K562 (cell line): ENCODE data around the gene YBX3. TPM values are rescaled to one million over a fixed set of nuclear protein-coding genes. Genes with fewer than 3 reads are reported as not detected.

Experiments
- CEBPB ChIP-seq: fragments of 450-650 bp; IDR thresholded peaks from 2 replicates; pipeline ENCODE4 v1.6.1; 2016; ENCODE audit warnings: missing genetic modification characterization, missing compliant biosample characterization
- EP400 ChIP-seq: fragments of 450-650 bp; IDR thresholded peaks from 2 replicates; pipeline ENCODE4 v1.6.1; 2017; ENCODE audit warnings: antibody characterized with exemption, mild to moderate bottlenecking, moderate library complexity
- FOXJ2 ChIP-seq: fragments of 200-800 bp; sonication (Bioruptor generic); IDR thresholded peaks from 2 replicates; pipeline ENCODE4 v1.6.1; 2016; ENCODE audit warnings: missing genetic modification characterization, missing compliant biosample characterization
- FOXJ3 ChIP-seq: sonication (generic); formaldehyde crosslinking; IDR thresholded peaks from 2 replicates; pipeline ENCODE4 v1.4.0; 2020; ENCODE audit warnings: mild to moderate bottlenecking, missing genetic modification reagents
- GABPA ChIP-seq: fragments of 200-800 bp; sonication (Bioruptor generic); conservative IDR thresholded peaks from 2 replicates; pipeline ENCODE4 v1.6.1; 2016; ENCODE audit warnings: low read depth, missing genetic modification characterization, missing compliant biosample characterization
- KAT8 ChIP-seq: fragments of 450-650 bp; IDR thresholded peaks from 2 replicates; pipeline ENCODE4 v1.6.1; 2016; ENCODE audit warnings: low read depth, mild to moderate bottlenecking
- MXI1 ChIP-seq: IDR thresholded peaks from 2 replicates; pipeline ENCODE4 v1.6.1; 2011; ENCODE audit warnings: low read depth, mild to moderate bottlenecking, improper control_type of control experiment, low read length
- NFIC ChIP-seq: fragments of 450-650 bp; IDR thresholded peaks from 2 replicates; pipeline ENCODE4 v1.6.1; 2017; ENCODE audit warnings: mild to moderate bottlenecking, inconsistent platforms
- NFIX ChIP-seq: fragments of 250-450 bp; sonication (Bioruptor Pico); IDR thresholded peaks from 2 replicates; pipeline ENCODE4 v1.4.0; 2020; ENCODE audit warnings: low read depth, mild to moderate bottlenecking, moderate library complexity
- SIN3A ChIP-seq, 2 experiments: fragments of 150-350 bp in 1 of 2; IDR thresholded peaks; 2 replicates each; pipeline ENCODE4 v1.6.1; 2011 to 2016; ENCODE audit warnings: borderline replicate concordance in 2 of 2, low read depth in 2 of 2, low read length in 2 of 2, mild to moderate bottlenecking in 2 of 2, moderate library complexity in 2 of 2; ENCODE audit not compliant: control insufficient read depth in 1 of 2
- SMARCA4 ChIP-seq: fragments of 450-650 bp; IDR thresholded peaks from 2 replicates; pipeline ENCODE4 v1.6.1; 2016
- SPI1 ChIP-seq: IDR thresholded peaks from 2 replicates; pipeline ENCODE4 v1.6.1; 2011; ENCODE audit warnings: low read depth, low read length, control low read depth, borderline replicate concordance
- TAF9B ChIP-seq: fragments of 450-650 bp; IDR thresholded peaks from 2 replicates; pipeline ENCODE4 v1.6.1; 2018; ENCODE audit warnings: mild to moderate bottlenecking; ENCODE audit not compliant: partially characterized antibody
- YY1 ChIP-seq, 3 experiments: IDR thresholded peaks; 2 replicates each; pipeline ENCODE4 v1.6.1; 2011; ENCODE audit warnings: low read length in 2 of 3, mild to moderate bottlenecking in 2 of 3, moderate library complexity in 2 of 3, borderline replicate concordance in 1 of 3, control low read depth in 1 of 3, low read depth in 1 of 3; ENCODE audit not compliant: insufficient read depth in 3 of 3, insufficient replicate concordance in 2 of 3, control insufficient read depth in 1 of 3, insufficient read length in 1 of 3; ENCODE audit errors: extremely low read depth in 1 of 3
- ZNF3 ChIP-seq: fragments of 250-450 bp; sonication (Bioruptor Pico); IDR thresholded peaks from 2 replicates; pipeline ENCODE4 v1.5.0; 2021; ENCODE audit warnings: mild to moderate bottlenecking, moderate library complexity
- ZNF609 ChIP-seq: sonication (generic); formaldehyde crosslinking; IDR thresholded peaks from 2 replicates; pipeline ENCODE4 v1.8.1; 2023; ENCODE audit warnings: missing genetic modification reagents, mild to moderate bottlenecking, borderline replicate concordance
- polyA plus RNA-seq, 8 experiments: library from polyadenylated mRNA; depleted of rRNA in 4 of 8; stranded (reverse) in 5 of 8; unstranded in 3 of 8; fragments of >200 nt; fragmentation: Nextera tagmentation in 2 of 8; fragmentation: Illumina TruSeq in 1 of 8; extraction: Ambion mirVana in 2 of 8; extraction: Trizol in 1 of 8; gene quantifications; 2 replicates each; pipeline versions ENCODE4 v1.2.1 to v1.2.3, GENCODE V29; 2011 to 2014; ENCODE audit warnings: inconsistent platforms in 1 of 8, missing spikeins in 1 of 8
- total RNA-seq, 7 experiments: library from RNA; depleted of rRNA in 6 of 7; stranded (reverse); fragments of >200 nt in 6 of 7; fragmentation: Illumina TruSeq in 2 of 7; extraction: Trizol in 2 of 7; gene quantifications; 2 replicates each; pipeline versions ENCODE4 v1.2.1 to v1.2.3, GENCODE V29; 2011 to 2021; ENCODE audit warnings: low replicate concordance in 1 of 7
- TF ChIP-seq, protein P1 (sequence below): fragments of 250-450 bp; sonication (Bioruptor Pico); IDR thresholded peaks from 2 replicates; pipeline ENCODE4 v1.5.0; 2022; ENCODE audit warnings: mild to moderate bottlenecking
- TF ChIP-seq, protein P2 (sequence below): fragments of 450-650 bp; IDR thresholded peaks from 2 replicates; pipeline ENCODE4 v1.6.1; 2016; ENCODE audit warnings: missing biosample characterization, missing genetic modification characterization

YBX3 gene
- total and polyA plus RNA-seq, 9 of the 15 experiments (the other 6 are each of a cell fraction or from before 2014, with no cell fraction given), result 47.0 to 239 (median 81.5) TPM

- TF ChIP-seq, protein P1, sequence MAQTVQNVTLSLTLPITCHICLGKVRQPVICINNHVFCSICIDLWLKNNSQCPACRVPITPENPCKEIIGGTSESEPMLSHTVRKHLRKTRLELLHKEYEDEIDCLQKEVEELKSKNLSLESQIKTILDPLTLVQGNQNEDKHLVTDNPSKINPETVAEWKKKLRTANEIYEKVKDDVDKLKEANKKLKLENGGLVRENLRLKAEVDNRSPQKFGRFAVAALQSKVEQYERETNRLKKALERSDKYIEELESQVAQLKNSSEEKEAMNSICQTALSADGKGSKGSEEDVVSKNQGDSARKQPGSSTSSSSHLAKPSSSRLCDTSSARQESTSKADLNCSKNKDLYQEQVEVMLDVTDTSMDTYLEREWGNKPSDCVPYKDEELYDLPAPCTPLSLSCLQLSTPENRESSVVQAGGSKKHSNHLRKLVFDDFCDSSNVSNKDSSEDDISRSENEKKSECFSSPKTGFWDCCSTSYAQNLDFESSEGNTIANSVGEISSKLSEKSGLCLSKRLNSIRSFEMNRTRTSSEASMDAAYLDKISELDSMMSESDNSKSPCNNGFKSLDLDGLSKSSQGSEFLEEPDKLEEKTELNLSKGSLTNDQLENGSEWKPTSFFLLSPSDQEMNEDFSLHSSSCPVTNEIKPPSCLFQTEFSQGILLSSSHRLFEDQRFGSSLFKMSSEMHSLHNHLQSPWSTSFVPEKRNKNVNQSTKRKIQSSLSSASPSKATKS (CRISPR knock-in tag), result no peak
- TF ChIP-seq GABPA (tag), result peak; percentile 40; the same call in 1 of the 2 replicates
- peak; percentile 99 for TF ChIP-seq NFIC
- peak; percentile 74; the same call in 1 of the 2 replicates for TF ChIP-seq FOXJ2 (tag)
- no peak for TF ChIP-seq KAT8
- TF ChIP-seq EP400, result peak; percentile 93
- TF ChIP-seq, protein P2, sequence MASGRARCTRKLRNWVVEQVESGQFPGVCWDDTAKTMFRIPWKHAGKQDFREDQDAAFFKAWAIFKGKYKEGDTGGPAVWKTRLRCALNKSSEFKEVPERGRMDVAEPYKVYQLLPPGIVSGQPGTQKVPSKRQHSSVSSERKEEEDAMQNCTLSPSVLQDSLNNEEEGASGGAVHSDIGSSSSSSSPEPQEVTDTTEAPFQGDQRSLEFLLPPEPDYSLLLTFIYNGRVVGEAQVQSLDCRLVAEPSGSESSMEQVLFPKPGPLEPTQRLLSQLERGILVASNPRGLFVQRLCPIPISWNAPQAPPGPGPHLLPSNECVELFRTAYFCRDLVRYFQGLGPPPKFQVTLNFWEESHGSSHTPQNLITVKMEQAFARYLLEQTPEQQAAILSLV, result peak; percentile 11; the same call in 1 of the 2 replicates
- TF ChIP-seq ZNF3 (CRISPR knock-in tag), result no peak
- TF ChIP-seq SPI1, result 0 out of 2 replicates have a peak, but pooled peaks have one; percentile 21
- 0 out of 2 replicates have a peak, but pooled peaks have one; percentile 6 for TF ChIP-seq SMARCA4
- peak; percentile 60; the same call in 1 of the 2 replicates for TF ChIP-seq FOXJ3
- peak; percentile 31 for TF ChIP-seq TAF9B
- TF ChIP-seq CEBPB (tag), result peak; percentile 96
- 0 out of 2 replicates have a peak, but pooled peaks have one; percentile 30 for TF ChIP-seq ZNF609 (CRISPR knock-in tag)
- TF ChIP-seq SIN3A (IDR thresholded peaks at IDR 0.05; ENCODE audit: borderline replicate concordance in 2 of 2, control insufficient read depth in 1 of 2, low read depth in 2 of 2, low read length in 2 of 2), result peak; percentile 36 to 42; a peak in 1 of 4 replicates
- peak; percentile 76 for TF ChIP-seq NFIX
- peak; percentile 45; the same call in 1 of the 2 replicates for TF ChIP-seq MXI1
- peak in 2 of 3 experiments; percentile 58 to 85 for TF ChIP-seq YY1 (IDR thresholded peaks at IDR 0.05; ENCODE audit: borderline replicate concordance in 1 of 3, control insufficient read depth in 1 of 3, extremely low read depth in 1 of 3, insufficient read depth in 3 of 3, insufficient read length in 1 of 3, insufficient replicate concordance in 2 of 3, low read depth in 1 of 3, low read length in 2 of 3)
Measured at GRCh38 chr12:10721651-10722501, 1.2 kb downstream of the YBX3 start (continued).
